Measurements from ENCODE around the gene ADIPOQ.
A peak's percentile ranks its signal among the peaks of the same experiment; 100 is the strongest.

Gene ADIPOQ

GRCh38 chr3:186814100-186814499 is 28.4 kb upstream of the ADIPOQ start:
- TF ChIP-seq, protein P1, sequence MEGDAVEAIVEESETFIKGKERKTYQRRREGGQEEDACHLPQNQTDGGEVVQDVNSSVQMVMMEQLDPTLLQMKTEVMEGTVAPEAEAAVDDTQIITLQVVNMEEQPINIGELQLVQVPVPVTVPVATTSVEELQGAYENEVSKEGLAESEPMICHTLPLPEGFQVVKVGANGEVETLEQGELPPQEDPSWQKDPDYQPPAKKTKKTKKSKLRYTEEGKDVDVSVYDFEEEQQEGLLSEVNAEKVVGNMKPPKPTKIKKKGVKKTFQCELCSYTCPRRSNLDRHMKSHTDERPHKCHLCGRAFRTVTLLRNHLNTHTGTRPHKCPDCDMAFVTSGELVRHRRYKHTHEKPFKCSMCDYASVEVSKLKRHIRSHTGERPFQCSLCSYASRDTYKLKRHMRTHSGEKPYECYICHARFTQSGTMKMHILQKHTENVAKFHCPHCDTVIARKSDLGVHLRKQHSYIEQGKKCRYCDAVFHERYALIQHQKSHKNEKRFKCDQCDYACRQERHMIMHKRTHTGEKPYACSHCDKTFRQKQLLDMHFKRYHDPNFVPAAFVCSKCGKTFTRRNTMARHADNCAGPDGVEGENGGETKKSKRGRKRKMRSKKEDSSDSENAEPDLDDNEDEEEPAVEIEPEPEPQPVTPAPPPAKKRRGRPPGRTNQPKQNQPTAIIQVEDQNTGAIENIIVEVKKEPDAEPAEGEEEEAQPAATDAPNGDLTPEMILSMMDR (IDR thresholded peaks at IDR 0.05): no peak

GRCh38 chr3:186815435-186815834 is 27.1 kb upstream of the ADIPOQ start:
- TF ChIP-seq, protein P1 (IDR thresholded peaks at IDR 0.05): no peak

DNA sequence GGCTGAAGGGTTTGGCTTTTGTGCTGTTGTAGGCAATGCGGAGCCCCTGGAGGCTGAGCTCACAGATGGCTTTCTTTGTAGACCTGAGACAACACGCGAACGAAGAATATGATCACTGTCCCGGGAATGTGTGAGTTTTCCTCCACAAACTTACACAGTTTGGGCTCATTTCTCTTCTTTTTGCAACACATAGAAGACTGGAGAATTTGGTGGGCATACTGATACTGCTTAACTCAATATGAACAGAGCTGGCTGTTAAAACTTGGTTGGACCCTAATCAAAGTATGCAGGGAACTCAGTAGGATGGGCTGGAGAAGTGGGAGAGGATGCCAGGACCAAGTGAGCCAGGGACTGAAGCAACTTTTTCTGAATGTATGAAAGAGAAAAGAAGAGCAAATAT is 24.0 kb upstream of the ADIPOQ start:
- TF ChIP-seq, protein P1 (IDR thresholded peaks at IDR 0.05): no peak

- TF ChIP-seq, protein P1 (IDR thresholded peaks at IDR 0.05): no peak
Observed at GRCh38 chr3:186818956-186819355, 23.6 kb upstream of the ADIPOQ start.

GRCh38 chr3:186821429-186822387 is 20.8 kb upstream of the ADIPOQ start:
- TF ChIP-seq, protein P1 (IDR thresholded peaks at IDR 0.05): peak; percentile 68

DNA sequence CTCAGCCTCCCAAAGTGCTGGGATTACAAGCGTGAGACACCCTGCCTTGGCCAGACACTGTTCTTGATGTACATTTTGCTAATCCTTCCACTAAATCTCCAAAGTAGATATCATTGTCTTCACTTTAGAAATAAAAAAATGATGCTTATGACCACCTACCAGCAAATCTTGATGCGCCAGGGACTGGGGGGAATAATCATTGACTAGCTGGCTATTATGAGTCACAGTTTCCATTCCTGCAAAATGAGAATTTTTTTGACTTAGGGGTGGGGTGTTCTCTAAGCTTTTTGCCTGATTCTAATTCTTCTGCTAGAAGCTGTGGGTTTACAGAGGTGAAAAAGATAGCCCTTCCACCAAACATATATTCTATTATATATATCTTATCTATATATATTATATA is 19.1 kb upstream of the ADIPOQ start:
- TF ChIP-seq, protein P1 (IDR thresholded peaks at IDR 0.05): no peak

DNA sequence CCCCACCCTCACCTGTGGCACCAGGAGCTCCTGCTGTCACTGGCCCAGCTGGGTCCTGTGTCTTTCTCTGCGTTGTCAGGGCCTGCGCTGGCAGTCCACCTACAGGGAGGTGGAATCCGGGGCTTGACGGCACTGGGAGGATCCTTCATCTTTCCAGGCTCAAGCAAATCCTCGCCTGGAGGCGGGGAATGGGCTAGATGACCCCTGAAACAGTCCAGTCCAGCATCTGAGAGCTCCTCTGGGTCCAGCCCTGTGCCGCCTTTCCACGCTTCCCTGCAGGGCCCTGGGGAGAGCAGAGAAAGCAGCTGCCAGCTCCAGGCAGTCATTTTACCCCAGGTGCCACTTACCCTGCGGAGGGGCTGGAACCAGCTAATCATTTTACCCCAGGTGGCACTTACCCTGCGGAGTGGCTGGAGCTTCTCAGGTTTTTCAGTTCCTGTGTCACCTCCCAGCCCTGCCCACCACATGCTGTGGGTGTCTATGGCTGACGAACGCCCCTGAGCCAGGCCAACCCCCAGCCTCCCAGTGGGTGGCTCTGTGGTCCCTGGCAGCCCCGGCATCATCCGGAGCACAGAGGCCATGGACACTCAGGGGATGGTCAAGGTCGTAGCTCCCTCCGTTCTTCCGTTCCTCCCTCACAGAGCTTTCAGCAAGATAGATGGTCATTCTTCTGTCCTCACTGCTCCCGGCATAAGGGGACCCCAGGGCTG is 17.9 kb upstream of the ADIPOQ start:
- TF ChIP-seq, protein P1 (IDR thresholded peaks at IDR 0.05): no peak
